ENCODE results near the gene HBQ1. TPM values are rescaled to one million over a fixed set of nuclear protein-coding genes. Genes with fewer than 3 reads are reported as not detected.

Gene HBQ1
- total and polyA plus RNA-seq, 4 donors: 50.9 TPM; not detected in 3

DNA sequence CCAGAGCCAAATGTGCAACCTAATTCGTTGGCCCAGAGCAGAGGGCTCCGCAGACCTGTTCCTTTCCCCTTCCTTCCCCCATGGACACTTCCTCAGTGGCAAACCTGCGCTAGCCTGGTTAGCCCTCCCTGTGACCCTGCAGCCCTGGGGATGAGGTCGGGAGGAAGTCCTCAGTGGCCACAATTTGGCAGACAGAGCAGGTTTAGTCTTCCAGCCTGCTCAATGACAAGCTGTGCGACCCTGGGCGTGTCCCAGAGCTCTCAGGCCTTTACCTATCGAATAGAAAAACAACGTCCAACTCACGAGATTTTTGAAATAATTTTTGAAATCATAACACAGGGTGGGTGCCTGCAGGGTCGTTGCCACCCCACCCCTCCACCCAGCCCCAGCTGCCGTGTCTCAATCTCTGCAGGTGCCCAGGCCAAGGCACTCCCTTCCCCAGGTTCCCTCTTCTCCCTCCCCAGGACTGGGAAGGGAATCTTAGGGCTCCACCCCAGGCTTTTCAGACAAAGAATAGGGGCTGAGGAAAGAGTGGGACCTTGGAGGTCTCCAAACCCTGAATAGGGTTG lies 13.1 kb upstream of the HBQ1 start:
- Histone ChIP-seq H3K36me3 (ENCODE audit: control insufficient read depth in 4 of 4, insufficient read depth in 3 of 4, low read depth in 1 of 4, low read length in 3 of 4) (no peaks in the 10 kb centered on the region), H3K9ac (ENCODE audit: low read depth in 1 of 2, low read length in 2 of 2) (no peak overlapping the region), H3K27me3 (ENCODE audit: control insufficient read depth in 4 of 4, insufficient read depth in 4 of 4, low read length in 3 of 4) (peaks cover 8 to 19% (median 10%) of the 10 kb centered on the region in 4 donors), H3K4me1 (ENCODE audit: control insufficient read depth in 4 of 4, insufficient read depth in 4 of 4, low read length in 3 of 4) (peaks cover 2 to 12% (median 10%) of the 10 kb centered on the region in 4 donors), H3K4me3 (ENCODE audit: low read depth in 1 of 3, low read length in 3 of 3) (no peak overlapping the region), H3K27ac (ENCODE audit: low read depth in 1 of 2, low read length in 2 of 2) (no peak overlapping the region), H3K9me3 (ENCODE audit: control insufficient read depth in 4 of 4, low read length in 3 of 4) (no peaks in the 10 kb centered on the region)
- DNase-seq (ENCODE audit: low spot score): peak; percentile 59
- TF ChIP-seq, protein P1, sequence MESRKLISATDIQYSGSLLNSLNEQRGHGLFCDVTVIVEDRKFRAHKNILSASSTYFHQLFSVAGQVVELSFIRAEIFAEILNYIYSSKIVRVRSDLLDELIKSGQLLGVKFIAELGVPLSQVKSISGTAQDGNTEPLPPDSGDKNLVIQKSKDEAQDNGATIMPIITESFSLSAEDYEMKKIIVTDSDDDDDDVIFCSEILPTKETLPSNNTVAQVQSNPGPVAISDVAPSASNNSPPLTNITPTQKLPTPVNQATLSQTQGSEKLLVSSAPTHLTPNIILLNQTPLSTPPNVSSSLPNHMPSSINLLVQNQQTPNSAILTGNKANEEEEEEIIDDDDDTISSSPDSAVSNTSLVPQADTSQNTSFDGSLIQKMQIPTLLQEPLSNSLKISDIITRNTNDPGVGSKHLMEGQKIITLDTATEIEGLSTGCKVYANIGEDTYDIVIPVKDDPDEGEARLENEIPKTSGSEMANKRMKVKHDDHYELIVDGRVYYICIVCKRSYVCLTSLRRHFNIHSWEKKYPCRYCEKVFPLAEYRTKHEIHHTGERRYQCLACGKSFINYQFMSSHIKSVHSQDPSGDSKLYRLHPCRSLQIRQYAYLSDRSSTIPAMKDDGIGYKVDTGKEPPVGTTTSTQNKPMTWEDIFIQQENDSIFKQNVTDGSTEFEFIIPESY (IDR thresholded peaks at IDR 0.05): no peak
- 14% methylated on average over 11 of the region's 11 CpGs for WGBS

DNA sequence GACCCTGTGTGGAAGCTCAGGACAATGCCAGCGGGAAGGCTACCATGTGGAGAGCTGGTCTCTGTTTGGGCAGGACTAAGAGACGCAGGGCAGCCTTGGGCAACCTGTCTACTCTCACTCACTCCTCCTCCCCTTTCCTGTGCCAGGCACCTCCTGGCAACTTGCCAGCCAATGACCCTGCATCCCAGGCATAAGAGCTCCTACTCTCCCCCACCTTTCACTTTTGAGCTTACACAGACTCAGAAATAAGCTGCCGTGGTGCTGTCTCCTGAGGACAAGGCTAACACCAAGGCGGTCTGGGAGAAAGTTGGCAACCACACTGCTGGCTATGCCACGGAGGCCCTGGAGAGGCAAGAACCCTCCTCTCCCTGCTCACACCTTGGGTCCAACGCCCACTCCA lies 11.8 kb upstream of the HBQ1 start:
- no peaks in the 10 kb centered on the region for H3K9me3 ChIP-seq (ENCODE audit: control insufficient read depth in 4 of 4, low read length in 3 of 4)

DNA sequence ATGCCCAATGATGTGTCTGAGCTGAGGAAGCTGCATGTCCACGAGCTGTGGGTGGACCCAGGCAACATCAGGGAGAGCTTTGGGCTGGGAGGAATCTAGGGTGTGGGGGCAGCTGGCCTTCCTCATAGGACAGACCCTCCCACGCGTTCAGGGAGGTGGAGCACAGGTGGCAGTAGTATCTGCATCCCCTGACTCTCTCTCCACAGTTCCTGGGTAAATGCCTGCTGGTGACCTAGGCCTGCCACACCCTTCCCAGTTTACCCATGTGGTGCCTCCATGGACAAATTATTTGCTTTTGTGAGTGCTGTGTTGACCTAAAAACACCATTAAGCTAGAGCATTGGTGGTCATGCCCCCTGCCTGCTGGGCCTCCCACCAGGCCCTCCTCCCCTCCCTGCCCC lies 11.2 kb upstream of the HBQ1 start:
- 34% methylated on average over 3 of the region's 3 CpGs for WGBS
- TF ChIP-seq YY1 (IDR thresholded peaks at IDR 0.05) (no peak), HNF4A (conservative IDR thresholded peaks at IDR 0.05) (no peak), RAD21 (IDR thresholded peaks at IDR 0.05) (no peak), FOXA1 (IDR thresholded peaks at IDR 0.05) (no peak)
- TF ChIP-seq, protein P2, sequence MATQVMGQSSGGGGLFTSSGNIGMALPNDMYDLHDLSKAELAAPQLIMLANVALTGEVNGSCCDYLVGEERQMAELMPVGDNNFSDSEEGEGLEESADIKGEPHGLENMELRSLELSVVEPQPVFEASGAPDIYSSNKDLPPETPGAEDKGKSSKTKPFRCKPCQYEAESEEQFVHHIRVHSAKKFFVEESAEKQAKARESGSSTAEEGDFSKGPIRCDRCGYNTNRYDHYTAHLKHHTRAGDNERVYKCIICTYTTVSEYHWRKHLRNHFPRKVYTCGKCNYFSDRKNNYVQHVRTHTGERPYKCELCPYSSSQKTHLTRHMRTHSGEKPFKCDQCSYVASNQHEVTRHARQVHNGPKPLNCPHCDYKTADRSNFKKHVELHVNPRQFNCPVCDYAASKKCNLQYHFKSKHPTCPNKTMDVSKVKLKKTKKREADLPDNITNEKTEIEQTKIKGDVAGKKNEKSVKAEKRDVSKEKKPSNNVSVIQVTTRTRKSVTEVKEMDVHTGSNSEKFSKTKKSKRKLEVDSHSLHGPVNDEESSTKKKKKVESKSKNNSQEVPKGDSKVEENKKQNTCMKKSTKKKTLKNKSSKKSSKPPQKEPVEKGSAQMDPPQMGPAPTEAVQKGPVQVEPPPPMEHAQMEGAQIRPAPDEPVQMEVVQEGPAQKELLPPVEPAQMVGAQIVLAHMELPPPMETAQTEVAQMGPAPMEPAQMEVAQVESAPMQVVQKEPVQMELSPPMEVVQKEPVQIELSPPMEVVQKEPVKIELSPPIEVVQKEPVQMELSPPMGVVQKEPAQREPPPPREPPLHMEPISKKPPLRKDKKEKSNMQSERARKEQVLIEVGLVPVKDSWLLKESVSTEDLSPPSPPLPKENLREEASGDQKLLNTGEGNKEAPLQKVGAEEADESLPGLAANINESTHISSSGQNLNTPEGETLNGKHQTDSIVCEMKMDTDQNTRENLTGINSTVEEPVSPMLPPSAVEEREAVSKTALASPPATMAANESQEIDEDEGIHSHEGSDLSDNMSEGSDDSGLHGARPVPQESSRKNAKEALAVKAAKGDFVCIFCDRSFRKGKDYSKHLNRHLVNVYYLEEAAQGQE (IDR thresholded peaks at IDR 0.05): no peak
- TF ChIP-seq, protein P3, sequence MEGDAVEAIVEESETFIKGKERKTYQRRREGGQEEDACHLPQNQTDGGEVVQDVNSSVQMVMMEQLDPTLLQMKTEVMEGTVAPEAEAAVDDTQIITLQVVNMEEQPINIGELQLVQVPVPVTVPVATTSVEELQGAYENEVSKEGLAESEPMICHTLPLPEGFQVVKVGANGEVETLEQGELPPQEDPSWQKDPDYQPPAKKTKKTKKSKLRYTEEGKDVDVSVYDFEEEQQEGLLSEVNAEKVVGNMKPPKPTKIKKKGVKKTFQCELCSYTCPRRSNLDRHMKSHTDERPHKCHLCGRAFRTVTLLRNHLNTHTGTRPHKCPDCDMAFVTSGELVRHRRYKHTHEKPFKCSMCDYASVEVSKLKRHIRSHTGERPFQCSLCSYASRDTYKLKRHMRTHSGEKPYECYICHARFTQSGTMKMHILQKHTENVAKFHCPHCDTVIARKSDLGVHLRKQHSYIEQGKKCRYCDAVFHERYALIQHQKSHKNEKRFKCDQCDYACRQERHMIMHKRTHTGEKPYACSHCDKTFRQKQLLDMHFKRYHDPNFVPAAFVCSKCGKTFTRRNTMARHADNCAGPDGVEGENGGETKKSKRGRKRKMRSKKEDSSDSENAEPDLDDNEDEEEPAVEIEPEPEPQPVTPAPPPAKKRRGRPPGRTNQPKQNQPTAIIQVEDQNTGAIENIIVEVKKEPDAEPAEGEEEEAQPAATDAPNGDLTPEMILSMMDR (IDR thresholded peaks at IDR 0.05; ENCODE audit: low read depth, low read length, missing input control): no peak
- TF ChIP-seq, protein P4, sequence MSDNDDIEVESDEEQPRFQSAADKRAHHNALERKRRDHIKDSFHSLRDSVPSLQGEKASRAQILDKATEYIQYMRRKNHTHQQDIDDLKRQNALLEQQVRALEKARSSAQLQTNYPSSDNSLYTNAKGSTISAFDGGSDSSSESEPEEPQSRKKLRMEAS (IDR thresholded peaks at IDR 0.05): no peak
- Histone ChIP-seq H3K4me1 (ENCODE audit: control insufficient read depth in 4 of 4, insufficient read depth in 4 of 4, low read length in 3 of 4) (peaks cover 2 to 12% (median 10%) of the 10 kb centered on the region in 4 donors), H3K36me3 (ENCODE audit: control insufficient read depth in 4 of 4, insufficient read depth in 3 of 4, low read depth in 1 of 4, low read length in 3 of 4) (no peaks in the 10 kb centered on the region), H3K9ac (ENCODE audit: low read depth in 1 of 2, low read length in 2 of 2) (no peak overlapping the region), H3K9me3 (ENCODE audit: control insufficient read depth in 4 of 4, low read length in 3 of 4) (no peaks in the 10 kb centered on the region), H3K27ac (ENCODE audit: low read depth in 1 of 2, low read length in 2 of 2) (no peak overlapping the region), H3K4me3 (ENCODE audit: low read depth in 1 of 3, low read length in 3 of 3) (no peak overlapping the region), H3K27me3 (ENCODE audit: control insufficient read depth in 4 of 4, insufficient read depth in 4 of 4, low read length in 3 of 4) (peaks cover 8 to 19% (median 10%) of the 10 kb centered on the region in 4 donors)
- DNase-seq (ENCODE audit: low spot score): peak; percentile 57

More for the DNA sequence above, 11.8 kb upstream of the HBQ1 start:
- TF ChIP-seq RAD21 (IDR thresholded peaks at IDR 0.05) (no peak), FOXA2 (IDR thresholded peaks at IDR 0.05) (no peak), HNF4G (IDR thresholded peaks at IDR 0.05) (no peak), GABPA (IDR thresholded peaks at IDR 0.05 in 1 of 2, conservative IDR thresholded peaks at IDR 0.05 in 1 of 2) (no peak), FOXA1 (IDR thresholded peaks at IDR 0.05) (no peak)
- WGBS: 53% methylated on average over 6 of the region's 6 CpGs
- H3K27me3 ChIP-seq (ENCODE audit: control insufficient read depth in 4 of 4, insufficient read depth in 4 of 4, low read length in 3 of 4): peaks cover 8 to 19% (median 10%) of the 10 kb centered on the region in 4 donors
- no peak overlapping the region for H3K9ac ChIP-seq (ENCODE audit: low read depth in 1 of 2, low read length in 2 of 2)
- no peak for DNase-seq (ENCODE audit: low spot score)
- peaks cover 2 to 12% (median 10%) of the 10 kb centered on the region in 4 donors for H3K4me1 ChIP-seq (ENCODE audit: control insufficient read depth in 4 of 4, insufficient read depth in 4 of 4, low read length in 3 of 4)
- no peak overlapping the region for H3K4me3 ChIP-seq (ENCODE audit: low read depth in 1 of 3, low read length in 3 of 3)
- no peak overlapping the region for H3K27ac ChIP-seq (ENCODE audit: low read depth in 1 of 2, low read length in 2 of 2)
- H3K36me3 ChIP-seq (ENCODE audit: control insufficient read depth in 4 of 4, insufficient read depth in 3 of 4, low read depth in 1 of 4, low read length in 3 of 4): no peaks in the 10 kb centered on the region

Measured in liver (tissue), 9 donors.